GM20000 (cell line): ENCODE data around the gene LITAF.
A peak's percentile ranks its signal among the peaks of the same experiment; 100 is the strongest.
"Not testable (repeated sequence)": the region's sequence is repeated elsewhere in the genome, so short reads cannot be mapped to it uniquely, and the experiment has no call there.

Experiments
- DNase-seq: peaks from one replicate; pipeline ENCODE4 v3.0.0; 2012; ENCODE audit warnings: low spot score
- CTCF ChIP-seq: IDR thresholded peaks from 2 replicates; pipeline ENCODE4 v1.5.1; 2012; ENCODE audit warnings: mild to moderate bottlenecking, control low read depth; ENCODE audit errors: extremely low read depth, missing control alignments

LITAF gene

GRCh38 chr16:11585460-11586377, 1.0 kb downstream of the LITAF start:
- peak; percentile 44 for DNase-seq

GRCh38 chr16:11583889-11584565, 2.7 kb downstream of the LITAF start:
- DNase-seq = peak; percentile 61

More at GRCh38 chr16:11585460-11586377, 1.0 kb downstream of the LITAF start:
- no peak for TF ChIP-seq CTCF

GRCh38 chr16:11583166-11583565, 3.6 kb downstream of the LITAF start:
- no peak for TF ChIP-seq CTCF
- no peak for DNase-seq

More at GRCh38 chr16:11583889-11584565, 2.7 kb downstream of the LITAF start:
- no peak for TF ChIP-seq CTCF

GRCh38 chr16:11582157-11582814, 4.4 kb downstream of the LITAF start:
- no peak for TF ChIP-seq CTCF
- DNase-seq = peak; percentile 67

- no peak for DNase-seq
- TF ChIP-seq CTCF = no peak
These were observed 5.0 kb downstream of the LITAF start for GRCh38 chr16:11581678-11582077.

GRCh38 chr16:11580451-11581086, 6.2 kb downstream of the LITAF start:
- no peak for DNase-seq
- TF ChIP-seq CTCF = no peak

- not testable (repeated sequence) for DNase-seq
These were observed 9.4 kb downstream of the LITAF start for GRCh38 chr16:11577290-11577660.
